Neuron (in vitro differentiated cells): ENCODE results near the gene NEDD4L.

Experiments
- H2AFZ ChIP-seq: one replicate; pipeline ENCODE4 v1.6.1; 2013; ENCODE audit warnings: low read depth, mild to moderate bottlenecking, inconsistent platforms, low read length, moderate library complexity
- H3K27me3 ChIP-seq: one replicate; pipeline ENCODE4 v1.6.1; 2013; ENCODE audit warnings: low read length; ENCODE audit not compliant: insufficient read depth
- H3K36me3 ChIP-seq: one replicate; pipeline ENCODE4 v1.6.1; 2013; ENCODE audit warnings: low read length; ENCODE audit not compliant: insufficient read depth
- H3K4me1 ChIP-seq: one replicate; pipeline ENCODE4 v1.6.1; 2013; ENCODE audit warnings: low read length; ENCODE audit not compliant: insufficient read depth
- H3K4me3 ChIP-seq: 2 replicates; pipeline ENCODE4 v1.5.1; 2013; ENCODE audit warnings: mild to moderate bottlenecking, low read length, moderate library complexity
- H3K9me3 ChIP-seq: one replicate; pipeline ENCODE4 v1.6.1; 2013; ENCODE audit warnings: low read length

NEDD4L gene

GRCh38 chr18:58183226-58183625, 139.2 kb downstream of the NEDD4L start:
- peaks cover under 1% of the 10 kb centered on the region for H3K4me1 ChIP-seq

DNA sequence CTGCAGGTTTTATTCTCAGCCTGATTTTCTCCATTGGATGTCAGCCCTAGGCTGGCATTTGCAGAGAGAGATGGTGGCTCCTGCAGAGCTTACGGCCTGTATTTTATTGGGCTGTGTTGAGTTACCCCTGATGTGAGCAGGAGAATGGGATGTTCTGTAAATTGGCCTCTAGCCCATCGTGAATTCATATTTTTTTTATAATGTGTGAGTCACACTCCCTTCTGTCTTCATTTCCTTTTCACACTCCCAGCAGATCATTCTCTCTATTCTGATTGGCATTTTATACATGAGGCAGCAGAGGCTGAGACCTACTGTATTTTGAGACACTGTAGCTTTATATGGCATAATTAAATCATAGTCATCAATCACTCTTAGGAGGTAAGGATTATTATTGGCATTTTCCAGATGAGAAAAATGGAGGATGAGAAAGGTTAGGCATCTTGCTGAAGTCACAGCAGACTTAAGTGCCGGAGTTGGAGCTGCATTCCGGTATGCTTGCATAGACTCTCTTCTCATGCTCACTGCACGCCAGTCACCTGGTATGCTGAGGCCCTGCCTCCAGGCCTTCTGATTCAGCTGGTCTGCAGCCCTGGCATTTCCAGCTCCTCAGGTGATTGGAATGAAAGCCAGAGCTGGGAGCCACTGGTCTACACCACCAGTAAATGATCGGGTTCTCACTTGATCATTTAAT, 142.4 kb downstream of the NEDD4L start:
- H3K9me3 ChIP-seq: no peaks in the 10 kb centered on the region
- peaks cover 10% of the 10 kb centered on the region for H3K4me1 ChIP-seq
- no peaks in the 10 kb centered on the region for H3K27me3 ChIP-seq
- H3K36me3 ChIP-seq: no peaks in the 10 kb centered on the region
- H3K4me3 ChIP-seq: no peak overlapping the region
- H2AFZ ChIP-seq: no peak overlapping the region

More at GRCh38 chr18:58183226-58183625, 139.2 kb downstream of the NEDD4L start:
- Histone ChIP-seq H3K9me3 (no peaks in the 10 kb centered on the region), H3K36me3 (no peaks in the 10 kb centered on the region), H3K27me3 (no peaks in the 10 kb centered on the region), H2AFZ (no peak overlapping the region), H3K4me3 (no peak overlapping the region)

GRCh38 chr18:58187674-58188073, 143.6 kb downstream of the NEDD4L start:
- Histone ChIP-seq H3K9me3 (no peaks in the 10 kb centered on the region), H3K36me3 (no peaks in the 10 kb centered on the region), H2AFZ (no peak overlapping the region), H3K4me3 (no peak overlapping the region), H3K4me1 (peaks cover 10% of the 10 kb centered on the region), H3K27me3 (no peaks in the 10 kb centered on the region)

GRCh38 chr18:58188996-58189395, 145.0 kb downstream of the NEDD4L start:
- H3K36me3 ChIP-seq: no peaks in the 10 kb centered on the region
- H2AFZ ChIP-seq: no peak overlapping the region
- H3K4me1 ChIP-seq: peaks cover 10% of the 10 kb centered on the region
- H3K4me3 ChIP-seq: no peak overlapping the region
- no peaks in the 10 kb centered on the region for H3K27me3 ChIP-seq
- no peaks in the 10 kb centered on the region for H3K9me3 ChIP-seq

GRCh38 chr18:58190842-58191530, 147.0 kb downstream of the NEDD4L start:
- no peaks in the 10 kb centered on the region for H3K36me3 ChIP-seq
- no peaks in the 10 kb centered on the region for H3K9me3 ChIP-seq
- H3K4me3 ChIP-seq: no peak overlapping the region
- no peaks in the 10 kb centered on the region for H3K27me3 ChIP-seq
- H3K4me1 ChIP-seq: peaks cover 10% of the 10 kb centered on the region
- H2AFZ ChIP-seq: no peak overlapping the region

- Histone ChIP-seq H3K36me3 (no peaks in the 10 kb centered on the region), H2AFZ (no peak overlapping the region), H3K4me1 (peaks cover 10% of the 10 kb centered on the region), H3K4me3 (no peak overlapping the region), H3K9me3 (no peaks in the 10 kb centered on the region), H3K27me3 (no peaks in the 10 kb centered on the region)
Measured at GRCh38 chr18:58191626-58192025, 147.6 kb downstream of the NEDD4L start.

GRCh38 chr18:58192519-58192918, 148.5 kb downstream of the NEDD4L start:
- Histone ChIP-seq H3K4me3 (no peak overlapping the region), H3K27me3 (no peaks in the 10 kb centered on the region), H2AFZ (no peak overlapping the region), H3K4me1 (peaks cover 10% of the 10 kb centered on the region), H3K36me3 (no peaks in the 10 kb centered on the region), H3K9me3 (no peaks in the 10 kb centered on the region)

GRCh38 chr18:58194028-58194427, 150.0 kb downstream of the NEDD4L start:
- Histone ChIP-seq H3K9me3 (no peaks in the 10 kb centered on the region), H3K36me3 (no peaks in the 10 kb centered on the region), H3K4me3 (no peak overlapping the region), H3K4me1 (peaks cover 2% of the 10 kb centered on the region), H2AFZ (no peak overlapping the region), H3K27me3 (no peaks in the 10 kb centered on the region)

DNA sequence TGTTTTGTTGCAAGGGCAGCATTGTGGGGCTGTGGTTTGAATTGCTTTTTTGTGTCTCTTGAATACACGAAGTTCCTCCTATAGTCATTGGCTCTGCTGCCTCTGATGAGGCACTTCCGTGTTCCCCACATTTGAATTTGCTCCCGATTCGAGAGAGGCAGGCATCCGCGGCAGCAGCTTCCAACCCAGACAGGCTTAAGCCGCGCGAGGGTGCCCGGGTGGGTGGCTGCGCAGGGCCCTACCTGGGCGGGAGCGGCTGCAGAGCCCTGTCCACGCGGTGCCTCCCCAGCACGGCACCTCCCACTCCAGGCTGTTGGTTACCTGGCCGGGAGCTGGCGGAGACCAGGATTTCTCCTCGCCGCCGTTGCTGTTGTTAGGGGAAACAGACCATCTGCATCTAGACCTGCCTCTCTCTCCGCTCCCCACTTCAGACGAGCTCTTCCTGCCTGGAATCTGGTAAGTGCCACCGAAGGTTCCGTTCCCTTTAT, 151.3 kb downstream of the NEDD4L start:
- no peak overlapping the region for H2AFZ ChIP-seq
- no peaks in the 10 kb centered on the region for H3K36me3 ChIP-seq
- no peaks in the 10 kb centered on the region for H3K4me1 ChIP-seq
- no peaks in the 10 kb centered on the region for H3K27me3 ChIP-seq
- no peaks in the 10 kb centered on the region for H3K9me3 ChIP-seq
- no peak overlapping the region for H3K4me3 ChIP-seq

GRCh38 chr18:58196164-58196563, 152.1 kb downstream of the NEDD4L start:
- Histone ChIP-seq H3K27me3 (no peaks in the 10 kb centered on the region), H3K36me3 (no peaks in the 10 kb centered on the region), H3K4me1 (no peaks in the 10 kb centered on the region), H3K9me3 (no peaks in the 10 kb centered on the region), H2AFZ (no peak overlapping the region), H3K4me3 (no peak overlapping the region)

- H3K36me3 ChIP-seq: no peaks in the 10 kb centered on the region
- no peaks in the 10 kb centered on the region for H3K9me3 ChIP-seq
- H3K4me3 ChIP-seq: no peak overlapping the region
- peaks cover 8% of the 10 kb centered on the region for H3K4me1 ChIP-seq
- no peaks in the 10 kb centered on the region for H3K27me3 ChIP-seq
- no peak overlapping the region for H2AFZ ChIP-seq
Measured at GRCh38 chr18:58196881-58197872, 153.2 kb downstream of the NEDD4L start.

DNA sequence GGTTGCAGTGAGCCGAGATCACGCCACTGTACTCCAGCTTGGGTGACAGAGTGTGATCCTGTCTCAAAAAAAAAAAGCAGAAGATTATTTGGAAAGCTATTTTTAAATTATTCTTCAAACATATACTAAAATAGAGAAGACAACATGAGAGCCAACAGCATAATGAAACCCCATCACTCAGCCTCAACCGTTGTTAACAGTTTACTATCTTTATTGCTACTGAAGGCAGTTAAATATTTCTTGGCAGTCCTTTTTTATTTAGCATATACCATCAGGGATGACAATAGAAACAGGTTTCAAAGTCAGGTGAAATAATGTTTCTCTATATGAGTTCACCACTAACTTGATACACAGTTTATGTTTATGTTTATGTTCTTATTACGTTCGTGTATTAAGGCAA, 157.2 kb downstream of the NEDD4L start:
- Histone ChIP-seq H3K4me1 (peaks cover 9% of the 10 kb centered on the region), H3K4me3 (no peak overlapping the region), H3K9me3 (no peaks in the 10 kb centered on the region), H3K27me3 (no peaks in the 10 kb centered on the region), H3K36me3 (no peaks in the 10 kb centered on the region), H2AFZ (no peak overlapping the region)
